HG02973 (cell line): ENCODE measurements around the gene PLXNA3.
A peak's percentile ranks its signal among the peaks of the same experiment; 100 is the strongest.
"Not testable (repeated sequence)": the region's sequence is repeated elsewhere in the genome, so short reads cannot be mapped to it uniquely, and the experiment has no call there.

Experiments
- ATAC-seq: cut with Tn5 transposase; IDR thresholded peaks from one replicate; pipeline ENCODE4 v1.9.1; 2021; ENCODE audit warnings: moderate library complexity; ENCODE audit not compliant: unreplicated experiment

PLXNA3 gene

GRCh38 chrX:154495472-154495922, 37.4 kb downstream of the PLXNA3 start:
- ATAC-seq: no peak

DNA sequence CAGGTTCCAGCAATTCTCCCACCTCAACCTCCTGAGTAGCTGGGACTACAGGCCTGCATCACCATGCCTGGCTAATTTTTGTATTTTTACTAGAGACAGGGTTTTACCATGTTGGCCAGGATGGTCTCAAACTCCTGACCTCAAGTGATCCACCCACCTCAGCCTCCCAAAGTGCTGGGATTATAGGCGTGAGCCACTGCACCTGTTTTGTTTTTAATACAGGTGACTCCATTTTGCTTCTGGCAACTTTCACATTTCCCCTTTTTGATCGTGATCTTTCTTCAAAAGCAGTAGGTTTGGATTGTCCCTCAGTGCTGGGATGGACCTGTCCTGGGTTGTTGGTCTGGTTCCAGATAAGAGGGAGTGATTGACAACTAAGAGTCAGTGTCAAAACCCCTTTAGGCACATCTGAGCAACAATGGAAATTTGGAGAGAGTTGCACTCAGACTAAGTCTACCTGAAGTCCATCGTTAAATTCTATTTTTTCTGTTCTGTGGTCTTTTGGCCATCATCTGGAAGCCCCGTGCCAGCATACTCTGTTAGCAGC, 38.6 kb downstream of the PLXNA3 start:
- ATAC-seq: not testable (repeated sequence)

DNA sequence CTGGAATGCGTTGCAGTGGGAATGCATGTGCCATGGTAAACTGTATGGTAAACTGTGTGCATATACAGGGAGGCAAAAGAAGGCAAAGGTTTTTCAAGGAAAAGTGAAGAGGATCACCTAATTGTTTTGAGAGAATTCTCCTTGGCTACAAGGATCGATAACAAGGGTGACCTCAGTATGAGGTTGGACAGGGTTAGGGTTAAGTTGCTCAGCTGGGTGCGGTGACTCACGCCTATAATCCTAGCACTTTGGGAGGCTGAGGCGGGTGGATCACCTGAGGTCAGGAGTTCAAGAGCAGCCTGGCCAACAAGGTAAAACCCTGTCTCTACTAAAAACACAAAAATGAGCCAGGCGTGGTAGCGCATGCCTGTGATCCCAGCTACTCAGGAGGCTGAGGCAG, 43.3 kb downstream of the PLXNA3 start:
- not testable (repeated sequence) for ATAC-seq

DNA sequence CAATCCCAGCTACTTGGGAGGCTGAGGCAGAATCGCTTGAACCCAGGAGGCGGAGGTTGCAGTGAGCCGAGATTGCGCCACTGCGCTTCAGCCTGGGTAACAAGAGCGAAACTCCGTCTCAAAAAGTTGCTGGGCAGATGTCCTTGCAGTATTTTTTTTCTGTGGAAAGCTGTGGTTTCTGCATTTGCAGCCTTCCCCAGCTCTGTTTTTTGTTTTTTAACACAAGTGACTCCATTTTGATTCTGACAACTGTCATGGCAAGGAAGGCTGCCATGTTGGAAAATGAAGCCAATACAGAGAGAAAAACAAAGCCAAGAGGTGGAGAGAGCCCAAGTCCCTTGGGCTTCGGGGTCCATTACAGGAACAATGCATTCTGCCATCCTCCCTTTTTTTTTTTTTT, 44.0 kb downstream of the PLXNA3 start:
- ATAC-seq: no peak

GRCh38 chrX:154502989-154503388, 44.9 kb downstream of the PLXNA3 start:
- ATAC-seq: no peak

DNA sequence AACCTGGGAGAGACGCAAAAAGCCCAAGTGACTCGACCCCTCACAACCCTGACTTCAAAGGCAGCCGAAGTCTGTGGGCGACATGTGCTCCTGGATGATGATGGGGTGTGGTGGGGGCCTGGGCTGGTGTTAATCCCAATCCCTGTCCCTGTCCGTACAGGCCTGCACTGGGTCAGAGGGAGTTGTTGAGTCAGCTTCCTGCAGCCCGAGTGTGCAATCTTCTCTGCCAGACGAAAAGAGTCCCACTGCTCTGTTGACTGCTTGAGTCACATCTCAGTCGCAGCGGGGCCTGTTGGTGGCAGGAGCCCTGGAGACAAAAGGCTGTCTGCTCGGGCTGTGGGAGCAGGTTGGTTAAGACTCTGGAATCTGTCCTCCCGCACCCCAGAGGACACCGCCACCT, 47.7 kb downstream of the PLXNA3 start:
- ATAC-seq: no peak

DNA sequence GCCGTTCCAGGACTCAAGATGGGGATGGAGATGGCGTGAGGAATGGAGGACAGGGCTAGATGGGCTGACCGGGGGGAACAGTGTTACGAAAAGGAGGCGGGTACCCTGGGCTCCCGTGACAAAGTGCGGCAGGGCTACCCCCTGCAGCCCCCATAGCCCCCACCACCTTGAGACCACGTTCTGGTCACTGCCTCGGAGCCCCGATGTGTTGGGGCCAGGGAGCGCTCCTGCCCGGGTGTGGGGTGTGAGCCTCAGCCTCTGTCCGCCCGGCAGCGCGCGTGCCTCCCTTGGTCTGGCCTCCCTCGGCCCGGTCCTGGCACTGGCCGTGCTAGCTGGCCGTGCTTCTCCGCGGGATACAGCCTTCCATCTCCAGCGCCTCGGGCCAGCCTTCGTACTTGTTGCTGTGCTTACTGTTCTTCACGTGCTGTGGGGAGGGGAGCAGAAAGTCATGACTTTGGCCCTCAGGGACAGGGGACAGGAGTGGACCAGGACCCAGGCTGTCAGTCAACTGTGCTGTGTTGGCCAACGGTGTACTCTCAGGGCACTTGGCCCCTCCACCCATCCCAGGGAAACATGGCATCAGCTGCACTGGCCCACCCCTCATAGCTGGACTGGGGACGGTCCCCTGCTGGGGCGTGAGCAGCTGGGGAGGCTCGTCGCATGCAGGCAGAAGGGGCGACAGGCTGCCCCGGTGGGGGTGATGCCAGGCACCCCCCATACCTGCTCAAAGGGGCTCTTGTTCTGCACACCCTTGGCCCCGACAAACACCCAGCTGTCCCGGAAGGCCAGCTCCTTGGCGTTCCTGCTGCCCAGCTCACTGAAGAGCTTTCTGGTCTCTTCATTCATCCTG, 48.6 kb downstream of the PLXNA3 start:
- ATAC-seq: no peak

DNA sequence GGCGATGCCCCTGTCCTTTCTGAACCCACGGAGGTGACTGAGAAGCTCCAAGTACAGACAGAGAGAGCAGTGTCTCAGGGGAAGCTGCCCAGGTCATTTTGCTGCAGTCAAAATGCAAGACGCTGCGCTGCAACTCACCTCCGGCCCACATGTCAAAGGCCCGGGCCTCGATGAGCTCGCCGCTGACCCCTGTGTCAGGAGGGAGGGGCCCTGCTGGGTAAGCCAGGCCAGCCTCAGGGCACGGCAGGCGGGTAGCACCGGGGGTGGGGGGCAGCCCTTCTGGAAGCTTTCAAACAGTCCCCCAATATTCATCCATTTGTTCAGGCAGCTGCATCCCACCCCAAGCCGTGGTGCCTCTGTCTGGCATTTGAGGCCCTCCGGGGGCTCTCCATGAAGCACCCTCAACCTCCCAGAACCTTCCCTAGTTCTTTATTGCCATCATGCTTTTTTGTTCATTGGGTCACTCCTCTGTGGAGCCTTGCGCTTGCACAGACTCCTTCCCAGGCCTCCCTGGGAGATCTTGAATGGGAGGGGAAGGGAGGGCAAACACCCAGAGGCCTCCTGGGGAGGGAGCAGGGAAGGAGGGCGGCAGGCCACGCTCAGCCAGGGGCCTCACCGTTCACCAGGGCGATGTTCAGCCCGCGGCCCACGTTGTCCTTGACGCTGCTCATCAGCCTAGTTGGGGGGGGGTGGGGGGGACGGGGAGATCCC, 49.7 kb downstream of the PLXNA3 start:
- ATAC-seq: no peak

DNA sequence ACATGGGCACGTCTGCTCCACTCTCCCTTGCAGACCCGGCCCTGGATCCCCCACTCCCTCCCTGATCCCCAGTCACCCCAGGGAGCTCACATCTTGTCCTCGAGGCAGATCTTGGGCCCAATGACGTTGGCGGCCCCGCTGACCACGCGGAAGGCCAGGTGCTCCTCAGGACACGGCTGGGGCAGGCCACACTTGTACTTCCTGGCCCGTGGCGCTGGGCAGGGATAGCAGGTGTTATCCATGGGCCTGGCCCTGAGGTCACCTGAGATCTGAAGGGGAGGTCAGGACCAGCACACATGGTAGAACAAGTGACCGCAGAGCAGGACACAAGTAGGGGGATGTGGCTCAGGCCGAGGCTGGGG, 50.3 kb downstream of the PLXNA3 start:
- ATAC-seq: no peak

- ATAC-seq: no peak
Observed at GRCh38 chrX:154509455-154509854, 51.4 kb downstream of the PLXNA3 start.

- ATAC-seq: no peak
Observed at GRCh38 chrX:154511761-154512160, 53.7 kb downstream of the PLXNA3 start.

DNA sequence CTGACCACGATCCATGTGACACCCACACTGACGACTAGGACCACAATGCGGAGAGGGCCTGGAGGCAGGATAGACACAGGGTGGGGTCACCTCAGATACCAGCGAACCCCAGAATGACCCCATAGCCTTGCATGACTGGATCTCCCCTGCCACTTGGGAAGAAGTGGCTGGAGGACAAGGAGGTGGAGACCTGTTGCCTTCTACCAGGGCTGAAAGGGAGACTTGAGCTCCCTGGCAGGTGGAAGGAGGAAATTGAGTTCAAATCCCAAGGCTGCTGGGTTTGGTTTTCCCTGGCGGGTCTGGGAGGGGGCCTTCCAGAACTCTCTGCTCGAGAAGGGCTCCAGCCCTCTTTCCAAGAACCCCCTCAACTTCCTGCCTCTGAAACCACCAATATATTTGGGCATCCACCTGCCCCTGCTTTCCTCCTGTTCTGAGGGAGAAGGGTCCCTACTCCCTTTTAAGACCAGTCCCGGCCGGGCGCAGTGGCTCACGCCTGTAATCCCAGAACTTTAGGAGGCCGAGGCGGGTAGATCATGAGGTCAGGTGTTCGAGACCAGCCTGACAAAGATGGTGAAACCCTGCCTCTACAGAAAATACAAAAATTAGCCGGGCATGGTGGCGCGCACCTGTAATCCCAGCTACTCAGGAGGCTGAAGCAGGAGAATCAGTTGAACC, 54.9 kb downstream of the PLXNA3 start:
- ATAC-seq: no peak

GRCh38 chrX:154513716-154514115, 55.6 kb downstream of the PLXNA3 start:
- no peak for ATAC-seq

DNA sequence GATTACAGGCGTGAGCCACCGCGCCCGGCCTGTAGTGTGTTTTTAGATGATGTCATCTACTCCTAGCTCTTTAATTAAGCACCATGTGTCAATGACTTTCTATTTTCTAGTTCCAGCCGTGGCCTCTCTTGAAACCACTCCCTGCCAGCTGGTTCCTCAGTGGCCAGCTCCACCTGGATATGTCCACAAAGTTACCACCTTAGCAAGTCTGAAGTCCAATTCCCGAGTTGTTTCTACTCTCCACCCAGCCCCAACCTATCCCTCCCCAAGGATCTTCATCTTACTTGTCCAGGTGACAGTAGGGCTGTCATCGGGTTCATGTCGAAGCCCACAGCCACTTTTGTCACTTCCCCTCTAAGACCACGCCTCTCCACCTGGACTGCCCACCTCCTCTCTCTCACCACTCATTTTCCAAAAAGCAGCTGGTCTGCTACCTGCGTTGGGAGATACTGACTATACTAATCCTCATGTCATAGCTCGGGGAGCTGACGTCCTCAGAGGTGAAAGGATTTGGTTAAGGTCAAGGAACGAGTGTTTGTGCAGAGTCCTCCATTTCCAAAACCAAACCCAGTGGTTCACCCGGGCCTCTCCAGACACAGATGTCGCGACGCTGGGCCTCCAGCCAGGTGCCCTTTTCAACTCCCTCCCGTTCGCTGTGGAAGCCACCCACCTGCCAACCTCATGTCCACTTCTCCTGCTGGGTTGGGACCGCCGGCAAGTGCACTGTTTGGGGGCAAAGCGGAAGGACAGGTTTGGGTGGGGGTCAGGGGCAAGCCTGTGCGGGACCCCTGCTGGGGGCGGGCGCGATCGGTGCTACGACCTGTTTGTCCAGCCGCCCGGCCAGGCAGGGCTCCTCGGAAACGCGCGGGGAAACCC, 57.2 kb downstream of the PLXNA3 start:
- ATAC-seq: peak; percentile 35

DNA sequence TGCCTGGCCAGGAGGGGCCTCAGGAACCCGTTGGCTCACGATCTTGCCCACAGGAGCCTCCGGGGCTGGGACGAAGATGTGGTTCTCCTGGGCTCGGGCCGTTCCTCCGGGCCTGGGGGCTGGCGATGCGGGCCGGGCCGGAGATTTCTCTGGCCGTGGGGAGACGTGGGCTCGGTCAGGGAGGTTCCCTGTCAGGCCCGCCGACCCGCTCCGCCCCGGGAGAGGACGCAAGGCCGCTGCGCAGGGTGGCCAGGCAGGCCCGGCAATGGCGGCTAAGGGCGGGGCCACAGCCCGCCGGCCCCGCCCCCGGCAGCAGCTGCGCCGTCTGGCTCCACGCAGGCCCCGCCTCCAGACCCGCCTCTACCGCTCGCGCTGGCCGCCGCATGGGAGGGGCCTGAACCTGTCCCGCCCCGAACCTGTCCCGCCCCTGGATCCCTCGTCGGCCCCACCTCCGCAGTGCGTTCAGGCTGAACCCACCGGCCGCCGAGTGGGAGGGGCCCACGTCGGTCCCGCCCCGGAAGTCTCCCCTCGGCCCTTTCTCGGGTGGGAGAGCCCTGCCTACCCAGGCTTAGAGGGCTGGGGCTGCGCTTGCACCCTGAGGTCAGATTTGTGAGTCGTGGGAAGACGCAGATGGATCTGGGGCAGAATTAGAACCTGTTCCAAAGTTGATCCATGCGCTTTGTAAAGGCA, 58.0 kb downstream of the PLXNA3 start, which contains the start of gene FAM3A:
TSS of gene FAM3A (minus strand) at position 267 of the 690 bp plus-strand sequence. CDS start 460 bp downstream, outside the sequence.
- ATAC-seq: peak; percentile 91

DNA sequence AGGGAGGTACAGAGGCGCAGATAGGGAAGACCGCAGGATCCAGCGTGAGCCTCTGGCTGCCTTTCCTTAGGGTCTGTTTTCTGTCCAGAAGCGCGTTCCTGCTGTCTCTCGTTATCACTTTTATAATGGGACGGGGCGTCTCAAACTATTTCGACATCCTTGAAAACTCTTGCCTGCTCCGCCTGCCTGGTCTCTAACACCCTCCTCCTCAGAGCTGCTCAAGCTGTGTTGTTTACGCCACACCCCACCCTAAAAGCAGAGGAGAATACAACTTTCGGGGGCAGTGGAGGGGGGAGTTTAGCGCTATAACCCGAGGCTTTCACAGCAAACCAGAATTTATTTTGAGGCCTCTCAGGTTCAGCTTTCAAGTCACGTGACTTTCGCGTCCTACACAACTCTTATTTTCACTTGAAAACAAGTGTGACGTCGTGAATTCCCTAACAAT, 58.6 kb downstream of the PLXNA3 start:
- no peak for ATAC-seq

DNA sequence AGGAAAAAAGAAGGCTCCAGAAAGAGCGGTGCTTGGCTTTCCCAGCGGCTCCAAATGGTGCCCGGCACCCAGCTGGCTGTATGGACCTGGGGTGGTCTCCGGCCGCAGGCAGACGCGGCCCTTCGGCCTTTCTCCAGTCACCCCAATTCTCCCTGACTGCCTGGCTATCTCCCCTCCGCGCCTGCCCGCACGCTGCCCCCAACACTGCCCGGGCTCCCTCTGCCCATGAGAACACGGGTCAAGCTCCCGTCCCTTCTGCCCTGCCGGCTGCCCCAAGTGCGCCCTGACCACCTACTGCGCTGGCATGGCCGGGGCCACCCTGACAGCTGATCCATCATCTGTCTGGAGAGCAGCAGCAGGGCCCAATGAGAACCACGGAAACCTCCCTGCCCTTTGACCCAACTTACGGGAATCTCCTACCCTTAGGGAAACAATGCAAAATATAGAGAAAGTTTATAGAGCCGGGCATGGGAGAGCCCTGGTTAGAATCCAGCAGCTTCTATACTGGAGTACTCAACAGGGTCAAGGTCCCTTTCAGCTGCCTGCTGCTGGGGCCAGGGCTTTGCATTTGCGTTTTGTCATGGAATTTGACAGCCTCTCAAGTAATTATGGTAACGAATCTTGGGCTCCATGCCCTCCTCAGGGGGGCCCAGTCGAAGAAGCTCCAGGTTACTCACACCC, 59.2 kb downstream of the PLXNA3 start:
- ATAC-seq: no peak

GRCh38 chrX:154519389-154519788, 61.3 kb downstream of the PLXNA3 start:
- ATAC-seq: no peak
